SK-N-SH (cell line): ENCODE results near the gene MAP10. TPM values are rescaled to one million over a fixed set of nuclear protein-coding genes. Genes with fewer than 3 reads are reported as not detected.

ENCODE experiments used
- CTCF ChIA-PET: fragments of 300-600, 350-600 bp; formaldehyde crosslinking; extraction: SDS; loops from one replicate; lab custom pipeline; 2021; lab: Yijun Ruan, JAX
- POLR2A ChIA-PET: fragments of 350-600 bp; sonication (Branson Sonifier 250); formaldehyde crosslinking; extraction: SDS; loops from one replicate; lab custom pipeline; 2020; ENCODE audit warnings: antibody characterized with exemption, inconsistent platforms; lab: Yijun Ruan, JAX
- DNase-seq: peaks from one replicate; pipeline ENCODE4 v3.0.0; 2012
- H2AFZ ChIP-seq: fragments of 200-600 bp; sonication (generic); 2 replicates; pipeline ENCODE4 v1.8.1; 2016; ENCODE audit warnings: antibody characterized with exemption, mild to moderate bottlenecking, low read depth
- H3F3A ChIP-seq: fragments of 200-600 bp; sonication (generic); replicated peaks from 2 replicates; pipeline ENCODE3; 2016; ENCODE audit warnings: antibody characterized with exemption, mild to moderate bottlenecking; ENCODE audit not compliant: insufficient read depth
- H3K27ac ChIP-seq, 2 experiments: fragments of 200-500 bp in 1 of 2; fragments of 200-600 bp in 1 of 2; sonication (Bioruptor generic) in 1 of 2; sonication (generic), shearing (Covaris generic) in 1 of 2; 2 replicates each; pipeline versions ENCODE4 v1.5.1 to v1.6.1; 2014 to 2016; ENCODE audit warnings: low read depth in 2 of 2, inconsistent platforms in 1 of 2, low read length in 1 of 2, mild to moderate bottlenecking in 1 of 2, mixed read lengths in 1 of 2
- H3K27me3 ChIP-seq: fragments of 200-600 bp; sonication (generic), shearing (Covaris generic); 2 replicates; pipeline ENCODE4 v1.6.1; 2016; ENCODE audit warnings: mixed run types; ENCODE audit not compliant: insufficient read depth
- H3K36me3 ChIP-seq, 2 experiments: fragments of 200-500 bp in 1 of 2; fragments of 200-600 bp in 1 of 2; sonication (Bioruptor generic) in 1 of 2; sonication (generic) in 1 of 2; replicated peaks in 1 of 2; 2 replicates each; pipeline versions ENCODE3 to v1.5.1; 2014 to 2016; ENCODE audit warnings: low read length in 1 of 2, mild to moderate bottlenecking in 1 of 2; ENCODE audit not compliant: insufficient read depth in 2 of 2, control insufficient read depth in 1 of 2
- H3K4me1 ChIP-seq, 2 experiments: fragments of 200-500 bp in 1 of 2; fragments of 200-600 bp in 1 of 2; sonication (Bioruptor generic) in 1 of 2; sonication (generic), shearing (Covaris generic) in 1 of 2; 2 replicates each; pipeline versions ENCODE4 v1.5.1 to v1.6.1; 2014 to 2016; ENCODE audit warnings: low read depth in 1 of 2, low read length in 1 of 2, mixed run types in 1 of 2; ENCODE audit not compliant: insufficient read depth in 2 of 2, control insufficient read depth in 1 of 2
- H3K4me2 ChIP-seq: fragments of 200-600 bp; sonication (generic), shearing (Covaris generic); 2 replicates; pipeline ENCODE4 v1.6.1; 2017; ENCODE audit warnings: mixed run types
- H3K4me3 ChIP-seq, 2 experiments: fragments of 200-500 bp in 1 of 2; fragments of 200-600 bp in 1 of 2; sonication (Bioruptor generic) in 1 of 2; sonication (generic), shearing (Covaris generic) in 1 of 2; 2 replicates each; pipeline versions ENCODE4 v1.5.1 to v1.8.1; 2014 to 2016; ENCODE audit warnings: low read depth in 2 of 2, inconsistent platforms in 1 of 2, low read length in 1 of 2, mild to moderate bottlenecking in 1 of 2, mixed read lengths in 1 of 2, moderate library complexity in 1 of 2
- H3K79me2 ChIP-seq: fragments of 200-600 bp; sonication (generic); 2 replicates; pipeline ENCODE4 v1.8.1; 2017; ENCODE audit warnings: mild to moderate bottlenecking; ENCODE audit not compliant: insufficient read depth
- H3K9ac ChIP-seq: fragments of 200-600 bp; sonication (generic); 2 replicates; pipeline ENCODE4 v1.6.1; 2017; ENCODE audit warnings: mixed run types
- H3K9me2 ChIP-seq: fragments of 200-600 bp; sonication (generic); 2 replicates; pipeline ENCODE4 v1.6.1; 2017; ENCODE audit warnings: mixed run types
- H3K9me3 ChIP-seq: fragments of 200-600 bp; sonication (generic); 2 replicates; pipeline ENCODE4 v1.6.1; 2017; ENCODE audit warnings: mixed run types, mild to moderate bottlenecking, moderate library complexity
- H4K20me1 ChIP-seq: fragments of 200-600 bp; sonication (generic); 2 replicates; pipeline ENCODE4 v1.6.1; 2017; ENCODE audit warnings: mild to moderate bottlenecking, mixed run types; ENCODE audit not compliant: insufficient read depth
- CHD2 ChIP-seq: fragments of 150-350 bp; IDR thresholded peaks from 2 replicates; pipeline ENCODE4 v1.6.1; 2018; ENCODE audit warnings: low read length; ENCODE audit not compliant: partially characterized antibody
- EP300 ChIP-seq, 2 experiments: IDR thresholded peaks; 2 replicates each; pipeline versions ENCODE4 v1.4.0 to v1.6.1; 2012; ENCODE audit warnings: borderline replicate concordance in 1 of 2, low read depth in 1 of 2, low read length in 1 of 2
- EZH2phosphoT487 ChIP-seq: fragments of 200-600 bp; sonication (generic); IDR thresholded peaks from 2 replicates; pipeline ENCODE4 v1.6.1; 2017; ENCODE audit warnings: low read depth, mixed run types, mild to moderate bottlenecking, antibody characterized with exemption, moderate library complexity, borderline replicate concordance
- FOSL2 ChIP-seq: IDR thresholded peaks from 2 replicates; pipeline ENCODE4 v1.4.0; 2012; ENCODE audit warnings: low read depth, mild to moderate bottlenecking, moderate library complexity, borderline replicate concordance
- FOXJ3 ChIP-seq: sonication (generic); formaldehyde crosslinking; IDR thresholded peaks from 2 replicates; pipeline ENCODE4 v1.5.1; 2020; ENCODE audit warnings: mild to moderate bottlenecking, missing genetic modification reagents
- GABPA ChIP-seq: IDR thresholded peaks from 2 replicates; pipeline ENCODE4 v1.4.0; 2012; ENCODE audit warnings: low read depth, mild to moderate bottlenecking
- GATA2 ChIP-seq: sonication (generic); formaldehyde crosslinking; IDR thresholded peaks from 2 replicates; pipeline ENCODE4 v1.5.0; 2020; ENCODE audit warnings: mild to moderate bottlenecking, missing genetic modification reagents
- JUND ChIP-seq: IDR thresholded peaks from 2 replicates; pipeline ENCODE4 v1.4.0; 2012
- MEF2A ChIP-seq: IDR thresholded peaks from 2 replicates; pipeline ENCODE4 v1.4.0; 2012; ENCODE audit warnings: low read depth, borderline replicate concordance
- NFIC ChIP-seq: IDR thresholded peaks from 2 replicates; pipeline ENCODE4 v1.4.0; 2012; ENCODE audit warnings: borderline replicate concordance
- NRF1 ChIP-seq: IDR thresholded peaks from 2 replicates; pipeline ENCODE4 v1.6.1; 2012; ENCODE audit warnings: low read depth, mild to moderate bottlenecking, low read length
- POLR2AphosphoS5 ChIP-seq: IDR thresholded peaks from 2 replicates; pipeline ENCODE4 v1.6.1; 2012; ENCODE audit warnings: low read depth, low read length
- RAD21 ChIP-seq: IDR thresholded peaks from 2 replicates; pipeline ENCODE4 v1.6.1; 2012; ENCODE audit warnings: mild to moderate bottlenecking, low read length
- RCOR1 ChIP-seq: fragments of 150-350 bp; IDR thresholded peaks from 2 replicates; pipeline ENCODE4 v1.6.1; 2017; ENCODE audit warnings: antibody characterized with exemption, low read length
- RFX5 ChIP-seq: IDR thresholded peaks from 2 replicates; pipeline ENCODE4 v1.6.1; 2012; ENCODE audit warnings: mild to moderate bottlenecking, improper control_type of control experiment, low read length
- RXRA ChIP-seq: IDR thresholded peaks from 2 replicates; pipeline ENCODE4 v1.4.0; 2012; ENCODE audit warnings: low read depth, mild to moderate bottlenecking, borderline replicate concordance
- SIN3A ChIP-seq: IDR thresholded peaks from 2 replicates; pipeline ENCODE4 v1.6.1; 2012; ENCODE audit warnings: low read depth, mild to moderate bottlenecking, low read length, moderate library complexity, borderline replicate concordance
- SMC3 ChIP-seq: IDR thresholded peaks from 2 replicates; pipeline ENCODE4 v1.6.1; 2012; ENCODE audit warnings: low read depth, low read length, improper control_type of control experiment
- TAF1 ChIP-seq: IDR thresholded peaks from 2 replicates; pipeline ENCODE4 v1.6.1; 2012; ENCODE audit warnings: low read depth, mild to moderate bottlenecking, low read length, moderate library complexity, borderline replicate concordance
- TCF12 ChIP-seq: IDR thresholded peaks from 2 replicates; pipeline ENCODE4 v1.4.0; 2012
- TEAD4 ChIP-seq: IDR thresholded peaks from 2 replicates; pipeline ENCODE4 v1.4.0; 2012; ENCODE audit warnings: mild to moderate bottlenecking, borderline replicate concordance; ENCODE audit not compliant: insufficient read depth
- YY1 ChIP-seq: IDR thresholded peaks from 2 replicates; pipeline ENCODE4 v1.4.0; 2012; ENCODE audit warnings: low read depth, mild to moderate bottlenecking
- WGBS: methylation state at CpG from one replicate; pipeline ENCODE4 v1.1.6; 2017; ENCODE audit warnings: low lambda C conversion rate; 5-methylcytosine and 5-hydroxymethylcytosine counted together
- polyA plus RNA-seq, 3 experiments: library from polyadenylated mRNA; depleted of rRNA; stranded (reverse); fragments of >200 nt; gene quantifications; 2 replicates each; pipeline ENCODE4 v1.2.3, GENCODE V29; 2012
- TF ChIP-seq, protein P1 (sequence below): IDR thresholded peaks from 2 replicates; pipeline ENCODE4 v1.4.0; 2012; ENCODE audit warnings: low read depth, borderline replicate concordance
- TF ChIP-seq, protein P2 (sequence below): IDR thresholded peaks from 2 replicates; pipeline ENCODE4; 2012
- TF ChIP-seq, protein P3 (sequence below): fragments of 150-350 bp; IDR thresholded peaks from 2 replicates; pipeline ENCODE4 v1.6.1; 2016; ENCODE audit warnings: mild to moderate bottlenecking, low read depth, low read length
- TF ChIP-seq, protein P4 (sequence below): IDR thresholded peaks from 2 replicates; pipeline ENCODE4 v1.4.0; 2012; ENCODE audit warnings: low read depth

The MAP10 gene
- polyA plus RNA-seq, 1 of the 3 experiments (the other 2 are of a cell fraction): 0.43 TPM

DNA sequence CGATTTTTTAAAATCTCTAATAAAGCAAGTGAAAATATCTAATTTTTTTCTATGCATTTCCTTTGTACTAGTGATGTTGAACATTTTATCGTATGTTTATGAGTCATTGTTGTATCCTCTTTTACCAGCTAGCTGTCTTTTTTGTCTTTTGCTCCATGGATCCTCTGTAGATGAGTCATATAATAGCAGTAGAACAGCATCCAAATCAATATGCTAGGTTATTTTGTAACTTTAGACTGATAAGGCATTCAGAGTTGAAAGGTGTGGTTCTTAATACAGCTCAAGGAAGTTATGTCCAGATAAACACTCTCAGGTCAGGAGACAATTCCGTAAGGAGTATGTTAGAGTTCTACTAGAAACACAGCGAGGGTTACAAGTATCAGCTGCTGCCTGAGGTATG, 31.9 kb downstream of the MAP10 start (continued):
- TF ChIP-seq, protein P1, sequence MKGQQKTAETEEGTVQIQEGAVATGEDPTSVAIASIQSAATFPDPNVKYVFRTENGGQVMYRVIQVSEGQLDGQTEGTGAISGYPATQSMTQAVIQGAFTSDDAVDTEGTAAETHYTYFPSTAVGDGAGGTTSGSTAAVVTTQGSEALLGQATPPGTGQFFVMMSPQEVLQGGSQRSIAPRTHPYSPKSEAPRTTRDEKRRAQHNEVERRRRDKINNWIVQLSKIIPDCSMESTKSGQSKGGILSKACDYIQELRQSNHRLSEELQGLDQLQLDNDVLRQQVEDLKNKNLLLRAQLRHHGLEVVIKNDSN: no peak
- TF ChIP-seq MEF2A: no peak
- TF ChIP-seq, protein P2, sequence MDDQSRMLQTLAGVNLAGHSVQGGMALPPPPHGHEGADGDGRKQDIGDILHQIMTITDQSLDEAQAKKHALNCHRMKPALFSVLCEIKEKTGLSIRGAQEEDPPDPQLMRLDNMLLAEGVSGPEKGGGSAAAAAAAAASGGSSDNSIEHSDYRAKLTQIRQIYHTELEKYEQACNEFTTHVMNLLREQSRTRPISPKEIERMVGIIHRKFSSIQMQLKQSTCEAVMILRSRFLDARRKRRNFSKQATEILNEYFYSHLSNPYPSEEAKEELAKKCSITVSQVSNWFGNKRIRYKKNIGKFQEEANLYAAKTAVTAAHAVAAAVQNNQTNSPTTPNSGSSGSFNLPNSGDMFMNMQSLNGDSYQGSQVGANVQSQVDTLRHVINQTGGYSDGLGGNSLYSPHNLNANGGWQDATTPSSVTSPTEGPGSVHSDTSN: no peak
- TF ChIP-seq FOSL2: no peak
- TF ChIP-seq JUND: no peak
- no peak for TF ChIP-seq SMC3
- no peak for TF ChIP-seq NFIC
- TF ChIP-seq FOXJ3 (CRISPR knock-in tag): no peak

DNA sequence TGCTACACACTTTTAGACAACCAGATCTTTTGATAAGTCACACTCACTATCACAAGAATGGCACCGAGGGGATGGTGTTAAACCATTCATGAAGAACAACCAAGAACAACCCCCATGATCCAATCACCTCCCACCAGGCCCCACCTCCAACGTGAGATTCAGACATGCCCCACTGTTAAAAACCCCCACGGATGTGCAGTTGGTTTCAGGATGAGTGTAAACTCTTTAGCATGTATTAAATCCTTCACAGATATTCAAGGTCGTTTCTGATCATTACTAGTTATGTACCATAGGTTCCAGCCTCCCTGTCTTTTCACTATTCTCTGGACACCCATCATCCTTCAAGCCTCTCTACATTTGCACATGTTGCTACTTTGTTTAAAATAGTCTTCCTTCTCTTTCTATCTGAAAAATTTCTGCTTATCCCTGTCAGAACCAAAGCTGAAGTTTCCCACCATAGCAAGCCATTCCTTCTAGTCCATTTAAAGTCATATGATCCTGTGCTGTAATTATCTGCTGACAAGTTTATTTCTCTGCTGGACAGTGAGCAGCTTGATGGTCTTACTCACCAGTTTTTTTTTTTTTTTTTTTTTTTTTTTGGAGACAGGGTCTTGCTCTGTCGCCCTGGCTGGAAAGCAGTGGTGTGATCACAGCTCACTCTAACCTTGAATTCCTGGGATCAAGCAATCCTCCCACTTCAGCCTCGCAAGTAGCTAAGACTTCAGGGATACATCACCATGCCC, 36.8 kb downstream of the MAP10 start:
- TF ChIP-seq RAD21 (no peak), GATA2 (no peak), TCF12 (no peak), RFX5 (no peak), SIN3A (no peak), RCOR1 (no peak), RXRA (no peak), CHD2 (no peak), FOSL2 (no peak), MEF2A (no peak), GABPA (no peak), EP300 (IDR thresholded peaks at IDR 0.05; ENCODE audit: borderline replicate concordance in 1 of 2, low read depth in 1 of 2, low read length in 1 of 2) (no peak), TAF1 (no peak), NRF1 (no peak), POLR2AphosphoS5 (no peak), TEAD4 (no peak), EZH2phosphoT487 (no peak), YY1 (no peak)
- TF ChIP-seq, protein P3, sequence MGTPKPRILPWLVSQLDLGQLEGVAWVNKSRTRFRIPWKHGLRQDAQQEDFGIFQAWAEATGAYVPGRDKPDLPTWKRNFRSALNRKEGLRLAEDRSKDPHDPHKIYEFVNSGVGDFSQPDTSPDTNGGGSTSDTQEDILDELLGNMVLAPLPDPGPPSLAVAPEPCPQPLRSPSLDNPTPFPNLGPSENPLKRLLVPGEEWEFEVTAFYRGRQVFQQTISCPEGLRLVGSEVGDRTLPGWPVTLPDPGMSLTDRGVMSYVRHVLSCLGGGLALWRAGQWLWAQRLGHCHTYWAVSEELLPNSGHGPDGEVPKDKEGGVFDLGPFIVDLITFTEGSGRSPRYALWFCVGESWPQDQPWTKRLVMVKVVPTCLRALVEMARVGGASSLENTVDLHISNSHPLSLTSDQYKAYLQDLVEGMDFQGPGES: no peak
- TF ChIP-seq, protein P4, sequence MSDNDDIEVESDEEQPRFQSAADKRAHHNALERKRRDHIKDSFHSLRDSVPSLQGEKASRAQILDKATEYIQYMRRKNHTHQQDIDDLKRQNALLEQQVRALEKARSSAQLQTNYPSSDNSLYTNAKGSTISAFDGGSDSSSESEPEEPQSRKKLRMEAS: no peak
- TF ChIP-seq, all 33 proteins: peak for 0
- Histone ChIP-seq H4K20me1 (no peaks in the 10 kb centered on the region), H3K4me1 (no peaks in the 10 kb centered on the region), H3K9me2 (no peaks in the 10 kb centered on the region), H3K27ac (no peak overlapping the region), H3K27me3 (no peaks in the 10 kb centered on the region), H3F3A (no peaks in the 10 kb centered on the region), H3K9me3 (no peaks in the 10 kb centered on the region), H3K9ac (no peak overlapping the region), H3K36me3 (no peaks in the 10 kb centered on the region), H2AFZ (no peak overlapping the region), H3K4me2 (no peak overlapping the region), H3K79me2 (no peaks in the 10 kb centered on the region), H3K4me3 (no peak overlapping the region)
- POLR2A ChIA-PET: interaction anchor here (0.7 kb wide), 1 partner anchor 1225 kb away, joined by 3 read pairs; no protein-coding TSS in a partner anchor
- WGBS: 31% methylated on average over 6 of the region's 6 CpGs
- DNase-seq: no peak
- CTCF ChIA-PET: interaction anchor here (0.7 to 1.1 kb wide), 2 partner anchors 39 to 63 kb away, joined by 3 read pairs; no protein-coding TSS in a partner anchor
